ENCODE data around the gene FER.

GRCh38 chr5:108702546-108702945 is 45.2 kb upstream of the FER start:
- no peak for TF ChIP-seq CTCF (conservative IDR thresholded peaks at IDR 0.05; ENCODE audit: low read depth, low read length)
- no peak for TF ChIP-seq EZH2 (IDR thresholded peaks at IDR 0.05; ENCODE audit: low read length, unreplicated experiment)
- no peak for TF ChIP-seq EZH2phosphoT487 (IDR thresholded peaks at IDR 0.05; ENCODE audit: borderline replicate concordance, low read length)
